Kidney epithelial cell (primary cell): ENCODE data around the gene PPM1L. TPM values are rescaled to one million over a fixed set of nuclear protein-coding genes. Genes with fewer than 3 reads are reported as not detected.
"Not testable (repeated sequence)": the region's sequence is repeated elsewhere in the genome, so short reads cannot be mapped to it uniquely, and the experiment has no call there.

Experiments
- DNase-seq: peaks from one replicate; pipeline ENCODE4 v3.0.0-alpha.2; 2010; ENCODE audit warnings: low read depth
- H3K27me3 ChIP-seq: 2 replicates; pipeline ENCODE4 v1.6.0; 2011; ENCODE audit warnings: low read length; ENCODE audit not compliant: control insufficient read depth, insufficient read depth
- H3K36me3 ChIP-seq: 2 replicates; pipeline ENCODE4 v1.5.1; 2011; ENCODE audit warnings: low read length; ENCODE audit not compliant: control insufficient read depth, insufficient read depth
- H3K4me3 ChIP-seq: 2 replicates; pipeline ENCODE4 v1.5.1; 2011; ENCODE audit warnings: low read depth, mild to moderate bottlenecking, control low read depth, low read length
- total RNA-seq: library from RNA; depleted of rRNA; stranded (reverse); fragments of >200 nt; gene quantifications from 2 replicates; pipeline ENCODE4 v1.2.3, GENCODE V29; 2015
- TF ChIP-seq, protein P1 (sequence below): IDR thresholded peaks from 2 replicates; pipeline ENCODE4 v1.5.1; 2011; ENCODE audit warnings: mild to moderate bottlenecking, moderate library complexity, low read length, control low read depth, inconsistent platforms; ENCODE audit not compliant: insufficient read depth, poor library complexity, severe bottlenecking

Gene PPM1L
- total RNA-seq, 1 donor from 2014 or later = 11.1 TPM

DNA sequence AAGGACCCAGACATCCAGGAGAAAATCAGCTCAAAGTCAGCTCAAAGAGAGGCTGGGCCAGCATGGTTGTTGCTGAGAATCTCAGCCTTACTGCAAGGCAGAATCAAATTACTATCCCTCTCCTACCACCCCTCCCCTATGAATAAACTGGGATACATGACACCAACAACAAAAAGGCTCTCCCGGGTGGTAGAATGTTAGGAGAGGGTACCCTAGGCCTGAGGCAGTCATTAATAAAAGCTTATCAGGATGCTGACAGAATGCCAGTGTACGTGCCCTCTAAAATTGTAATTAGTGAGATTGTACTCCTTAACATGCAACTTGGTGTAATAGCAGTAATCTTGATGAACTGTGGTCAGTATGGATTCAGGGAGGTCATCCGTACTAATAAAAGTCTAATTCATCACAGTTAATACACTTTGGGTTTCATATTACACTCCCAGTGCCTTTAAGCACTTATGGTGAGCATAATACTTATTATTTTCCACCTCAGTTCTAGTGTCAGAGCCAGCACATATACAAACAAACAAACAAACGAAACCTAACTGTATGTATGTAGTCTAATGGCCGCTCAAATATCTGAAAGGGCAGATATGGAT is 272.6 kb downstream of the PPM1L start:
- no peaks in the 10 kb centered on the region for H3K27me3 ChIP-seq
- TF ChIP-seq, protein P1, sequence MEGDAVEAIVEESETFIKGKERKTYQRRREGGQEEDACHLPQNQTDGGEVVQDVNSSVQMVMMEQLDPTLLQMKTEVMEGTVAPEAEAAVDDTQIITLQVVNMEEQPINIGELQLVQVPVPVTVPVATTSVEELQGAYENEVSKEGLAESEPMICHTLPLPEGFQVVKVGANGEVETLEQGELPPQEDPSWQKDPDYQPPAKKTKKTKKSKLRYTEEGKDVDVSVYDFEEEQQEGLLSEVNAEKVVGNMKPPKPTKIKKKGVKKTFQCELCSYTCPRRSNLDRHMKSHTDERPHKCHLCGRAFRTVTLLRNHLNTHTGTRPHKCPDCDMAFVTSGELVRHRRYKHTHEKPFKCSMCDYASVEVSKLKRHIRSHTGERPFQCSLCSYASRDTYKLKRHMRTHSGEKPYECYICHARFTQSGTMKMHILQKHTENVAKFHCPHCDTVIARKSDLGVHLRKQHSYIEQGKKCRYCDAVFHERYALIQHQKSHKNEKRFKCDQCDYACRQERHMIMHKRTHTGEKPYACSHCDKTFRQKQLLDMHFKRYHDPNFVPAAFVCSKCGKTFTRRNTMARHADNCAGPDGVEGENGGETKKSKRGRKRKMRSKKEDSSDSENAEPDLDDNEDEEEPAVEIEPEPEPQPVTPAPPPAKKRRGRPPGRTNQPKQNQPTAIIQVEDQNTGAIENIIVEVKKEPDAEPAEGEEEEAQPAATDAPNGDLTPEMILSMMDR = no peak
- no peak for DNase-seq
- no peaks in the 10 kb centered on the region for H3K36me3 ChIP-seq
- no peak overlapping the region for H3K4me3 ChIP-seq

DNA sequence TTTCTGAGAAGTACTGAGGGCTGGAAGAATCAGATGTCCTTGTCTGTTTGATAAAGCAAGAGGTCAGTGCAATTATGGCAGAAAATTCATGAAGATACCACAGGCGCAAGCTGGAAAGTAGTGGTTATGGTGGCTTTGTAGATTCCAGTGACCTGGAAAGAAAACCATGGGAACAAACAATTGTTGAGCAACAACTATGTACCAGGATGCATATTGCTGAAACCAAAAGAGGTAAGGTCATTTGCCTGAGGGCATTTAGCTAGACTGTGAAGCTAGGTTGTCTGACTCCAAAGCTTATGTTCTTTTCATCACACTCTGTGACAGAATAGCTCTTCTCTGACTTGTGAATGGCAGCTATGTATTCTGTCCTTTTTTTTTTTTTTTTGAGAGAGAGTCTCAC is 275.1 kb downstream of the PPM1L start:
- H3K4me3 ChIP-seq = no peak overlapping the region
- DNase-seq = no peak
- H3K36me3 ChIP-seq = no peaks in the 10 kb centered on the region
- TF ChIP-seq, protein P1 = no peak
- no peaks in the 10 kb centered on the region for H3K27me3 ChIP-seq

DNA sequence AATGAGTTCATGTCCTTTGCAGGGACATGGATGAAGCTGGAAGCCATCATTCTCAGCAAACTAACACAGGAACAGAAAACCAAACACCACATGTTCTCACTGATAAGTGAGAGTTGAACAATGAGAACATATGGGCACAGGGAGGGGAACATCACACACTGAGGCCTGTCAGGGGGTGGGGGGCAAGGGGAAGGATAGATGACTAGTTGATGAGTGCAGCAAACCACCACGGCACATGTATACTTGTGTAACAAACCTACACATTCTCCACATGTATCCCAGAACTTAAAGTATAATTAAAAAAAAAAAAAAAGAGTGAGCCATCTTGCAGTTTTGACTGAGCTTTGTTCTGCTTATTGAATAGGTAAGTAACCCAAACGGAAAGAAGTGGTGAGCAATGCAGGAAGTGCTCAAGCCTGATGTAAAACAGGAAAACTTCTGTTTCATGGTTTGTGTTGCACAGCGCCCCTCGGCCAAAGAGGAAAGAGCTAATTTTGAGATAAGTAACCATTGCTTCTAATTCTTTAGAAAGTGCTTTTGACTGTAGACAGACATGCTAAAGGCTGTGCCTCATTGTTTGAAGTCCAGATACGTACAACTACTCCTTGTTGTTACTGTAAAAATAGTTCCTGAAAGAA is 279.0 kb downstream of the PPM1L start:
- H3K36me3 ChIP-seq, DNase-seq, H3K4me3 ChIP-seq, H3K27me3 ChIP-seq: not testable (repeated sequence)

DNA sequence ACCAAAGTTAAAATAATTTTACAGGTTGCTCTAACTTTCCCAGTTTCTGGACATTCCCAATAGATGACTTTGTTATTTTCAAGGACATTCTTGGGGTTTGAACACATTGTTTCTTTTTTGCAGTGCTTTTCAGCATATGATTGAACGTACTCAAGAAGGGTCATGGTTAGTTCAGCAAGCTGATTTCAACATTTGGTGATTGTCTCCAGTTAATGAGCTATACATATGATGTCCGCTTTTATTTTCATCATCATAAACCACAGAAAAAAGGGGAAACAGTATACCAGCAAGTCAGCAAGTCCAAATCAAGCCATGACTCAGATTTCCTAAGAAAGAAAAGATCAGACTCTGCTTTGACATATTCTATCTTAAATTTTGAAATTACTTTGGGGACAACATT is 279.7 kb downstream of the PPM1L start:
- no peaks in the 10 kb centered on the region for H3K36me3 ChIP-seq
- DNase-seq = peak; percentile 56
- TF ChIP-seq, protein P1 = no peak
- H3K27me3 ChIP-seq = no peaks in the 10 kb centered on the region
- H3K4me3 ChIP-seq = no peak overlapping the region

DNA sequence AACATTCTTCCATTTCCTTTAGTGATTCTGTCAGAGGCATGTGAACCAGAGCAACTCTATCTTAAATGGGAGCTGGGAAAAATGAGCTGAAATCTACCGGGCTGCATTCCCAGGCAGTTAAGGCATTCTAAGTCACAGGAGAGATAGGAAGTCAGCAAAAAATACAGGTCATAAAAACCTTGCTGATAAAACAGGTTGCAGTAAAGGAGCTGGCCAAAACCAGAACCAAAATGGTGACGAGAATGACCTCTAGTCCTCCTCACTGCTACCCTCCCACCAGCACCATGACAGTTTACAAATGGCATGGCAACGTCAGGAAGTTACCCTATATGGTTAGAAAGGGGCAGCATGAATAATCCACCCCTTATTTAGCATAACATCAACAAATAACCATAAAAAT is 282.7 kb downstream of the PPM1L start:
- DNase-seq = no peak
- no peaks in the 10 kb centered on the region for H3K36me3 ChIP-seq
- TF ChIP-seq, protein P1 = no peak
- H3K27me3 ChIP-seq = no peaks in the 10 kb centered on the region
- no peak overlapping the region for H3K4me3 ChIP-seq

DNA sequence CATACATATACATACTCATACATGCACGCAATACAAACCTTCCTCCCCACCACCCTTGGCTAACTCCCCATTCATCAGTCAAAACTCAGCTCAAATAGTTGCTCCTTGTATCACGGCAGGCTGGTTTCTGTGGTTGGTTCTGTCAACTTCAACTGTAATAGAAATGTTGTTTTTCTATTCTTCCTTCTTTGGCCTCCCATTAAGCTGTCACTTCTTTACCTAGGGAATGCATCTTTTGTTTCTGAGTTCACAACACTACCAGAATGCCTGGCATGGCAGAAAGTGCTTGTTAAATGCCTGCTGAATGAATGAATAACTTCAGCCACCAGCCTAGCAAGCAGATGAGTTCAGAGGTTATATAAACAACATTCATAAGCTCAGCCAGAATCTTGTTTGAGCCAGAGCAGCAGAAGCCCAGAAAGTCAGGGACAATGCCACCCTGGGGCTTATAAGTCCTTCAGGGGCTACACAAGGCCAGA is 286.0 kb downstream of the PPM1L start:
- TF ChIP-seq, protein P1 = no peak
- no peaks in the 10 kb centered on the region for H3K27me3 ChIP-seq
- H3K36me3 ChIP-seq = no peaks in the 10 kb centered on the region
- DNase-seq = peak; percentile 73
- H3K4me3 ChIP-seq = no peak overlapping the region
